GM23248 (cell line): Measurements from ENCODE around the gene UBIAD1.

ENCODE experiments used
- EZH2 ChIP-seq: fragments of 200-600 bp; sonication (generic); IDR thresholded peaks from 2 replicates; pipeline ENCODE4 v1.6.1; 2018; ENCODE audit warnings: antibody characterized with exemption, mild to moderate bottlenecking; ENCODE audit not compliant: insufficient read depth, poor library complexity, severe bottlenecking
- EZH2phosphoT487 ChIP-seq: fragments of 200-600 bp; sonication (generic); IDR thresholded peaks from 2 replicates; pipeline ENCODE4 v1.6.1; 2018; ENCODE audit warnings: antibody characterized with exemption, moderate library complexity, mild to moderate bottlenecking, low read depth; ENCODE audit not compliant: insufficient read depth

DNA sequence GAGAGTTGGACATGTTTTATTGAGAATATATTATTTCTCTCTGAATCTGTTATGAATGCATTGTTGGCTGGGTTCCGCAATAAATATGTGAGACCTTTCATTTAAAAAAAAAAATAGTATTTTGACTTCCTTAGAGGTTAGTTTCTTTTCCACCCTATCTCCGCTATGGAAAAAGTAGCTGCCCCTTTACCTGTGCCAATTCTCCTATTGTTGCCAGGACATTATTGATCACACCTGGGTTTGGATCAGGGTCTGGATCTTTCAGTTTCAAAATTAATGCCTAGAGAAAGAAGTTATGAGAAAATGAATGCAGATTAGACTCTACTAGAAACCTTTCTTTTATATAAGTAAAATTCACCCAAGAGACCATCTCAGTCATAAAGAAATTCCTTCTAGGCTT is 39.8 kb upstream of the UBIAD1 start:
- TF ChIP-seq EZH2phosphoT487: no peak
- TF ChIP-seq EZH2: no peak
